Hematopoietic multipotent progenitor cell treated with erythropoietin and hydrocortisone succinate and interleukin-3 and kit ligand, for 6 days (in vitro differentiated cells): Measurements from ENCODE around the gene MTPN.

Source experiments
- DNase-seq: peaks from one replicate; pipeline ENCODE4 v3.0.0-alpha.2; 2015

Gene MTPN

DNA sequence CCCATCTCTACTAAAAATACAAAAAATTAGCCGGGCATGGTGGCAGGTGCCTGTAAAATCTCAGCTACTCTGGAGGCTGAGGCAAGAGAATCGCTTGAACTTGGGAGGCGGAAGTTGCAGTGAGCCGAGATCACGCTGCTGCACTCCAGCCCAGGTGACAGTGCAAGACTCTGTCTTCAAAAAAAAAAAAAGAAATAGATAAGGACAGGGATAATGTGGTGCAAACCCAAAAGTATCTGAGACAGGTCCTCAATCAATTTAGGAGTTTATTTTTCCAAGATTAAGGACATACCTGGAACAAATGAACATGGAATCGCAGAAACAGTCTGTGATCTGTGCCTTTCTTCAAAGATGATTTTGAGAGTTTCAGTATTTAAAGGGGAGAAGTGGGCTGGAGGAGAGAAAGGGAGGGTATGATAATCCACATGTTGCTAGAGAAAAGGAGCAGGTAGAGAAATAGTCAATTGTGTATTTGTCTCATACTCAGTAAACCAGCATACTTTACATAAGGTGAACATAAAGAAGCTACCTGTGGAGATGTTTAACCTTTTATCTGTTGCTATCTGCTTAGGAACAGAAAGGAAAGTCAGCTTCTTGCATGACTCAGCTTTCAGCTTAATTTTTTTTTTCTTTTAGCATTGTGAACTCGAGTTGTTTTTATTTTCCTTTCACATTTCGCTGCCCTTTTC lies 4.9 kb upstream of the MTPN start:
- no peak for DNase-seq

DNA sequence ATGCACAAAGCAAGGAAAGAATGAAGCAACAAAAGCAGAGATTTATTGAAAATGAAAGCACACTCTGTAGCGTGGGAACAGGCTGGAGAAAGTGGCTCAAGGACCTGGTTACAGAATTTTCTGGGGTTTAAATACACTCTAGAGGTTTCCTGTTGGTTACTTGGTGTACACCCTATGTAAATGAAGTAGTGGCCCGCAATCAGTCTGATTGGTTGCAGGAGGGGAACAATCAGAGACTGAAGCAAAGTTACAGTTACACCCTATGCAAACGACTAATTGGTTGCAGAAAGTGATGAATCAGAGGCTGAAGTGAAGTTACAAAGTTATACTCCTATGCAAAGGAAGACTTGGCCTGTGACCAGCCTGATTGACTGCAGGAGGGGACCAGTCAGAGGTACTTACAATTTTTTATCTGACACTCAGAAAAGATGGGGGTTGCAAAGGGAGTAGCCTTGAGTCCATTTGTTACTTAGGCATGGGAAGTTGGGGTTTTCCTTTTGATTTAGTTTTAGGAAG lies 3.6 kb upstream of the MTPN start:
- peak; percentile 73 for DNase-seq

DNA sequence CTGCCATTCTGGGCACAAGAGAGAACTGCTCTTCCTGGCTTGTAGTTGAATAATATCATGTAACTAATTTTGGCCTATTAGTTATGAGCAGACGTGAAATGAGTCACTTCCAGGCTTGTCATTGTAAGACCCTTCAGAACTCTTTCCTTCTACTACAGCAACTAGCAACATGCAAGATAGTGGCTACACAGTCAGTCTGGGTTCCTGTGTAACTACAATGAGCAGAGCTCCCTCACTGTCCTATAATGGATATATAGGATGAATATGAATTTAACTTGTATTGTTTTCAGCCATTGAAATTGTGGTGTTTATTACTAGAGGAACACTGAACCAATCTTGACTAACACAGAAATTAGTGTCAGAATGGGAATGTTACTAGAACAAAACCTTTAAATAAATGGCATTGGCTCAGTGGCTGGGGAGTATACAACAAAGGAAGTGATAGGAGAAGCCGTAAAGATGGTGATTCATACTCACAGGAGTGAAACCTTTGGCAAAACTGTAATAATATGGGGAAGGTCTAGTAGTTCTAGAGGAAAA lies 2.9 kb upstream of the MTPN start:
- DNase-seq, result no peak

DNA sequence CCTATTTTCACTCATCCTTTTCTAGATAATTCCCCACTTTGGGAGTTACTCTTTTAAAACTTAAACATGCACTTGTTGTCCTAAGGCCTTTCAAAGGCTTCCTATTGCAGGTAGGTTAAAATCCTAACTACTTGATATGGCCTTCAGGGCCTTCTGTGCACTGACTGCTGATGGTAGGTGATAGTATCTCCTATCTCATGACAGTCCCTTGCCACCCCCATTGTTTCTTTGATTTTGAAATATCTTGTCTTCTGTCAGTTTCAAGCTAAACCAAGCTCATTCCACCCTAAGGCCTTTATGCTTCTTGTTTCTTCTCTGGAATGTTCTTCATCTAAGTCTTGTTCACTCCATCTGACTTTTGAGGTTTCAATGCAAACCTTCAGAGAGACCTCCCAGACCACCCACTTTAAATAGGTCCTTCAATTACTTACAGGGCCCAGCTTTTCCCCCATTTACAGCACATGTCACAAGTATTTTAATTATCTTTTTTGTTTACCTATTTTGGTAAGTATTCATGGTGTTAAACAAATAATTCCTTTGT lies 2.4 kb upstream of the MTPN start:
- no peak for DNase-seq

DNA sequence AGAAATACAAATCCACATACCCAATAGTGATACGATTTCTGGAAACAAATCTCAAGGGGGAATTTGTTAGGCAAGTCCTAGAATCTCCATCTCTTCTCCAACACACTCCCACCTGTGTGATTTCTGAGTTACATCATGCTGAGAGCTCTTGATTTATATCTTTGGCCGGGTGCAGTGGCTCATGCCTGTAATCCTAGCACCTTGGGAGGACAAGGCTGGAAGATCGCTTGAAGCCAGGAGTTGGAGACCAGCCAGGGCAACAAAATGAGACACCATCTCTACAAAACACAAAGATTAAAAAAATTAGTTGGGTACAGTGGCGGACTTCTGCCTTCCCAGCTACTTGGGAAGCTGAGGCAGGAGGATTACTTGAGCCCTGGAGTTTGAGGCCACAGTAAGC lies 1.5 kb upstream of the MTPN start:
- DNase-seq, result no peak

DNA sequence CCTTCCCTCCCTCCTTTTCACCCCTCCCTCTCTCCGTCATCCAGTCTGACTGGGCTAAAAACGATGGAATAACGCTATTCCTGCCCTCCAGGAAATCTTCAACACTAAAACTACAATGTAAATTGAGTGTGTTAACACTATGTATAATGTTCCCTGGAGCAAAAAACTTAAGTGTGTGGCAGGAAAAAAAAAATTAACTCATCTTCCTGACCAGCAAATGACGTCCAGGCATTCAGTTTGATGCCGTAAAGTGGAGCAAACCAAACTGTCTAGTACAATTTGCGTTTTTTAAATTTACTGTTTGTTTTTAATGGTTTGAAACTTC lies 545 bp upstream of the MTPN start:
- DNase-seq, result no peak

DNA sequence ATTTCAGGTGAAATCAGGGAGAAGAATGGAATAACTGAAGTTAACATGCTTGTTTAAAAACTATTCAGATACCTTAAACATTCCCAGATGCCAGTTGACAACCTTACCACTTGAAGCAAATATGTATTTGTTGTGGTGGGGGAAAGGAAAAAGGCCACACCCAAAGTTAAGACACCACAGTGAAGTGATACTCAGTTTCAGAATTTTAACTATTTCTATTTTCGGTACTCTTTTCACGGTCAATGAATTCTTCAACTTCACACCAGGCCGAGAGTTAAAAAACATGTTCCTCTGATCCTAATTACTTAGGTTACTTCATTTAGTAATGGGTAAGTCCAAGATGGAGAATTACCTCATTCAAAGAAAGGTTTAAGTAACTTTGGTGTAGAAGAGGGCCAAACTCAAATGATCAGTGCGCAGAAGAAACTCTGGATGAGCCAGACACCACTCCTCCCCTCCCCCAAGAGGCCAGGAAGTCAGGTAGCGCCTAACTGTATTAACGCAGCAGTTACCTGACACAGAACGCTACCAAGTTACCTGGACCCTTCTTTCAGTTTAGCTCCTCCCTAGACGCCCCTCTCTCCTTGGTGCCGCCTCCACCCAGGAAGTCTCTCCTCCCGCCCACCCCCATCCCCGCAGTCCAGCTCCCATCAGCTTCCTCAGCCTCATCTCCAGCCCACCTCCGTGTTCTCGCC lies 700 bp downstream of the MTPN start:
- peak; percentile 38 for DNase-seq

DNA sequence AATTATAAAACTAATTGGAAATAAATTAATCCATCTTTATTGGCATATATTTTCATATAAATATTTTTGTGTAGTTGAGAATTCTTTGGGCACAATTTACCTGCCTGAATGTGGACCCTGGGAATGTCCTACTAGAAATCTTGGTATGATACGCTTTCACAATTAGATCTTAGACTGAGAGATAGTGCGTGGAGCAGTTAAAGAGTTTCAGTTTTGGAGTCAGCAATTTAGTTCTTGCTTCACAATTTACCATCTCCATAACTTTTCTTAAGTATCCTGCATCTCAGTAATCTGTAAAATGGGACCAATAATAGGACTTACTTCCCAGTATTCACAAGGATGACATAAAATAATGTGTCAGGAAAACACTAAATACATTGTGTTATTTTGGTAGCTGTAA lies 2.0 kb downstream of the MTPN start:
- no peak for DNase-seq

DNA sequence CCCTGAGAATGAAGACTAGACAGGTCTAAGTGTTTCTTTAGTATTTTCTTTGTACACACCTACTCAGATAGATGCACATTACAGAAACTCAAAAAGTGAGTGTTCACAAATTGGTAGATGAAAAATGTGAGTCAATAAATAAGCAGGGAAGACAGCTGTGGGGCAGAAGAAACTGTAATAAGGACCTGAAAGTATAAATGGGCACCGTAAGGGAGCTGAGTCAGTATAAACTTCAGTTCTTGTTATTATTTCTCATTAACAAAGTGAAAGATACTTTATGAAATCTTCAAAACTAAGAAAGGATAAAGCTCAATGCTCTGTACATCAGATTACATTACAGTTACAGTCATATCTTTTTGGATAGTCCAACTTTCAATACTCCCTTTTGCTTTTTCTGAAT lies 2.5 kb downstream of the MTPN start:
- no peak for DNase-seq

DNA sequence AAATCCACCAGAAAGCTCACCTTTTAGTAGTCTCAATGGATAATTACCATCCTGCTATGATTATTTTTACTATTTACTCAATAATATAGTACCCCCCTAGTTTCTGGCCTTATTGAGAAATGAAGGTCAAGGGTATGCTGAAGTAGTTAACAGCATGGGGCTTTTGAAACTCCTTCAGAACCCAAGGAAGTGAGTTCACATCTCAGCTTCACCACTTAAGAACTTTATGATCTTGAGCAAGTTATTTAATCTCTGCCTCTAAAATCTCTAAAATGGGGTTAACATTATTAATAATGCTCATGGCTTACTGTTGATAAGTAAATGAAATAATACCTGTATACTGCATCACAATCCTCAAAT lies 5.8 kb downstream of the MTPN start:
- DNase-seq, result no peak

DNA sequence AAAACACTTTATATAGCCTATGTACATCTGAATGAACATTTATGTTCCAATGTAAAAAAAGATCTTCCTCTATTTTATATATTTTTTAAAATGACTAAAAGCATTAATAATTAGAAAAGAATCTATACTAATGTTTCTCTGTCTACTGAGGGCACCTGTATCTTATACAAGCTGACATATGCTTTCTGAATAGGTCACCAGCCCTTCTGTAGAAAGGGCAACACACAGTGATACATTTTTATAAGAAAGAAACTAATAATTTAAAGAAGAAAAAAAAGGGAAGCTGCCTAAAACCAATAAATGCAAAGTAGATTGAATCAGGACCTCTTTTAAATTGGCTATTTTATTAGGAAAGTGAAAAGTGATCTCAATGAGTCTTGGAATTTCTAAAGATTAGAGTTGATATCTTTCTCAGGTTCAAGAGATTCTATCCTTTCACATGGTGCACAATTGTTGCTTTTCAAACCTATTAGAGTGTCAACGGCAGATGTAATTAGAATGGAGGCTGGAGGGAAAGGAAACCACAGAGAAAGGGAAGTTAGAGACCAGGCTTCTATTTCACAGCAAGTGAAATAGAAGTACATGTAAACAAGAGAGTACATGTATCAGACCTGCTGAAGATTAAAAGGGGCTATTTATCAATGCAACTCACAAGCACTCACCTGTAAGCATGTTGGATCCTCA lies 6.3 kb downstream of the MTPN start:
- DNase-seq, result peak; percentile 63

DNA sequence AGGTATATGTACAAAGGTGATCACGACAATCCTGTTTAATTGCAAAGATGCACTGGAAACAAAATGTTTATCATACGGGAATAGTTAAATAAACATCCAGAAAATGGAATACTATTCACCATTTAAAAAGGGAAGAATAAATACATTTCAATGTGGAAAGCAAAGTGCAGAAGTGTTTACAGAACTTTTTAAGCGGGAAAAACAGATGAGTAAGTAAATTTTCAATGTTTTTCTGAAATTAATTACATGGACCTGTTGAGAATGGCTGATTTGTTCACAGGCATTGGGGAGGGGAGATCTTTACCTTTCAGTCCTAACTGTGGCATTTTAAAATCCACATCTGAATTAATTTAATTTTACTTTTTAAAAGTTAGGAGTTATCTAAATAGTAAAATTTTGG lies 7.1 kb downstream of the MTPN start:
- DNase-seq, result no peak

DNA sequence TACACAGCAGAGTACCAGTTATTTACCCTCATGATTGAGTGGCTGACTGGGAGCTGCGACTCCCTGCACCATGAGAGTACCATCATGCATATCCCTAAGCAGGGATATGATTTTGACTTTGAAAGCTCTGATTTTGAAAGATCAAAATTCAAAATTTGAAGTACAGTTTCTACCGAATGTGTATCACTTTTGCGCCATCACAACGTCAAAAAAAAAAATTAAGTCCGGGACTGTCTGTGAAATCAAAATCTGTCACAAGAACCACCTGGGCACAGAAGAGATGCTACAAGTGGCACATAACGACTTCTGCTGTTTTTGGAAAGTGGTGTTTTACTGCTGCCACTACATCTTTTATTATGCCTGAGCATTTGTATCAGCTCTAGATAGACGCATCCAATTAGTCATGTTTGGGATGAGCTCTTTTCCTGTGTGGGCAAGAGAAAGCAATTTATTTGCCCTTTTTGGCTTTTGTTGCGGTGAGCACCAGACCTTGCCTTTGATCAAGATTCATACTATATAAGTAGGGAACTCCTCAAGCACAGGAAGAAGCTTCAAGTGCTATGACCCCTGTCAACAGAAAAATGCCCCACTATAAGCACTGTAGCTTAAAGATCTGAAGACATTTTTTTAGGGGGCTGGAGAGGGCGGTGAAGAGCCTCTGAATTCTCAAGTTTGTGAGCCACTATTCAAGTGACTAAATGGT lies 10.7 kb downstream of the MTPN start:
- DNase-seq, result no peak

DNA sequence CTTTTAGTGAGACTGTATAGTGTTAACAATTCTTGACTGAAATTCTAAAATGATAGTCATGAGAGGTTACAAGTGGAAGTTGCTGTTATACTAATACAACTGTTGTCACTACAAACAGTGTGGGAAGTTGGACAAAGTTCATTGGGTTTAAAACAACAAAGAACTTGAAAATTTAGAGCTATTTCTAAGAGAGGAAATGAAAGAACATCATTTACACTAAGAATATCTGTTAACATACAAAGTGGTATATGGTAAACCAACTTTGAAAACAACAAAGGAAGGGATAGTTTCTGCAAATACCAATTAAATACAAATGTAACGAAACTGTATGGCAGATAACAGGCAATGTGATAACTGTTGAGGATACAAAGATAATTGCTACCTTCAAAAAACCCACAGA lies 11.6 kb downstream of the MTPN start:
- DNase-seq, result no peak

DNA sequence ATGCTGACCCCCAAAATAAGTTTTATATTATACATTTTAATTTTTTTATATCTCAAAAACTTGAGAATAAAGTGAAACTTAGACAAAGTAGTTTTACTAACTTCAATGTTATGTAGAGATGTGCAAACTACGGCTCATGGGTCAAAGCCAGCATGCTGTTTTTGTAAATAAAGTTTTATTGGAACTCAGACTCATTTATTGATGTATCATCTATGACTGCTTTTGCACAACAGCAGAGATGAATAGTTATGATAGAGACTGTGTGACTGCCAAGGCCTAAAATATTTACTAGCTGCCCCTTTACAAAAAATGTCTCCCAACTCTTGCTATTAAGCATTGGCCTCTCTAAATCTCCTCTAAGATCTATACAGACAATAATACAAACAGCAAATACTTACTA lies 12.4 kb downstream of the MTPN start:
- no peak for DNase-seq

DNA sequence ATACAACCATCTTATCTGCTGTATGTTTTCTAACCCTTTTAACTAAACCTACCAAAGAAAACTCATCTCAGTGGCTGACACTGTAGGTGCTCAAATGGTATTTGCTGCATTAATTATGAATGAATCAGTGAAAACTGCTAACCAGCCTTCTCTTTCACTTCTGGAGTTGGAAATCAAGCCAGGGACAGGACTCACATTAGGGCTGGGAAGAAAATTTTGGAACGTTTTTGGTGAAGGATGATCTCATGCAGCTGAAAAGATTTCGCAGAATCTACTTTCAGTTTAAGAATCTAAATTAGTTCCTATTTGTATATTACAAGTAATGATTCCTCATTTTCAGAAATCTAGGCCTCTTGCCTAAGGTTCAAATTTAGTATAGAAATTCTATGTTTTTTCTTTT lies 12.9 kb downstream of the MTPN start:
- no peak for DNase-seq

DNA sequence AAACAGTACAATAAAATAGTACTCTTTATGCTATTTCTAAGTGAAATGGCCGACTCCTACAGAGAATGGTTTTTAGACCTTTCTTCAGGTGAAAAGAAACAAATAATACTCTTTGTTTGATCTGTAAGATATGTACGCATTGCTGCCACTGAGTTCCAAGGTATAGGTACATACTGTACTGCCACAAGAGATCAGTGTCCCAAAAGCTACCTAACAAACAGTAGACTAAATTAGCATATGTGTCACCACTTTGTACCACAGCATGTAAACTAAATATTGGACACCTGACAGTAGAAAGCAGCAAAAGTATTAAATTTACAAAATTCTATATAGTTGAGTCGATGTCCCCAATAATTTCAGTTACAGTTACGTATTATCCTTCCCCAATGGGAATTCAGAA lies 14.4 kb downstream of the MTPN start:
- DNase-seq, result no peak

DNA sequence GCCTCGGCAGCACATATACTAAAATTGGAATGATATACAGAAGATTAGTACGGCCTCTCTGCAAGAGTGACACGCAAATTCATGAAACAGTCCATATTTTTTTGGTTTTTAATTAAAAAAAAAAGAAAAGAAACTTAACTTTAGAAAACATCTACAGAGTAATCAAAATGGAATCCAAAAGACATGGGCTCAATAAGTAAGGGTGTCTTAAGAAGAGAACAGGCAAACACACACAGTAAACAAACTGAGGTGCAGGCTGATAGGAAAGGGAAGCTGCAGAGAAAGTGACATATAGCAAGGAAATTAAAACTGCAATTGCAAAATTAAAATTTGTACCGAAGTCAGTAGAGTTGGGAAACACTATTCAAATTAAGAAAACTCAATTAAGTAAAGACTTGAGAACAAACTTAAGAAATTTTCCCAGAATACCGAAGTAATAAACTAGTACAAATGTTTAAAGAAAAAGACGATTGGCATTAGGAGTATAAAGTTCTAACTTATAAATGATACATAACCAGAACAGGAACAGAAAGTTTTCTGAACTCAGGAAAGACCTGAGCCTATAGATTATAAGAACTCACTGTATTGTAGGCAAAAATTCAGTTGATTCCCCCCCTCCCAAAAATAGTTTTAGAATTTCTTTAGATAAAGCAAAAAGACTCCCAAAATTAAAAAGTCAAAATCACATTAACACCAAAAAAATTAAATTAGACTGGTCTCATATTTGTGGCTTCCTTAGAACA lies 16.3 kb downstream of the MTPN start:
- no peak for DNase-seq

DNA sequence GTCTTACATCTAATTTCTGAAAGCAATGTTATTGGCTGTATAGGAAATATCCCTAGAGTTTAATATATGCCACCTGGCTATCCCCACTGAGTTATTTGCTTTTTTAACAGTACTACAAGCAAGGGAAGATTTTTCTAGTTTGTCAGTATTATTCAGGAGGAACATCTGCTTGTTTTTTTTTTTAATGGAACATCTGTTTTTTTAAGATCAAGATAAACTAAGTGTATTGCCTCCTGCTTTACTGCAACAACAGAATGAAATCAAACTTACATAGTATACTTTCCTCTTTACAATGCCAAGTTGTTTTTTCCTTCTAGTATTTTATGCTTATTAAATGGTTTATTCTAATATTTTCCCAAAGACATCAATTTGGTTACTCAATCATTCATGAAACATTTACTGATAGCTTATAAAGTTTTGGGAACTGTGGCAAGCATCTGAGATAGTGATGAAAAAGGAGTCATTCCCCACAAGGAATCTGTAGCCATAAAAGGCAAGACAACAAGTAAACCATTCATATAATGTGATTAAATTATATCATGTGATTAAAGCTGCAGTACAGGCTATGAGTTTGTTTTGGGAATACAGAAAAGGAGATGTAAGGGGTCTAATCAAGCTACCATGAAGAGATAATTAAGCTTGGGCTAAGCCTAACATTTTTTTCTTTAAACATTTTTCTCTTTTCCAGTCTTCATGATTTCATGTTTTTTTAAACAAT lies 17.4 kb downstream of the MTPN start:
- DNase-seq, result peak; percentile 52

DNA sequence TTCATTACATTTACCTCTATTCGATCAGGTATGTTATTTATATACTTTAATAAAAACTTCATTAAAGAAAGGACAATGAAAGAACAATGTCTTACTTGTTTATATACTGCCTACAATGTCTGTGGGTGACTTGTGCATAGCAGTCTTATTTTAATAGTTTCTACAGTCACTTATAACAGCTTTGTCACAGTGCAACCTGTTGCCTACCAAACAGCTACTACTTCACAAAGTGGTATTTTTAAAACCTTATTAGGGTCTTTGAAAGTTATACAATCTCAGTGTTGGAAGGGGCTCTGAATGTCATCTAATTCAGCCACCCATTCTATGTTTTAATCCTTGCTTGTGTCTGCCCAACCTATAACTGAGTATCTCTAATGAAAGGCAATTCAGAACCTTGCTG lies 19.0 kb downstream of the MTPN start:
- DNase-seq, result no peak

DNA sequence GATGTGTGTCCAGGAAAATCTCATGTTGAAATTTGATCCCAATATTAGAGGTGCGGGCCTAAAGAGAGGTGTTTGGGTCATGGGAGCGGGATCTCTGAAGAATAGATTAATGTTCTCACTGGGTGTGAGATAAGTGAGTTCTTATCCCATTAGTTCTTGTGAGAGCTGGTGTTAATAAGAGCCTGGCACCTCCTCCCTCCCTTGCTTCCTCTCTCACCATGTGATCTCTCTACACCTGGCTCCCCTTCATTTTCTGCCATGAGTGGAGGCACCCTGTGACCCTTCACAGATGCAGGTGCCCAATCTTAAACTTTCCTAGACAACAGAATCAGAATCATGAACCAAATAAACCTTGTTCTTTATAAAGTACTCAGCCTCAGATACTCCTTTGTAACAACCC lies 19.5 kb downstream of the MTPN start:
- DNase-seq, result no peak

DNA sequence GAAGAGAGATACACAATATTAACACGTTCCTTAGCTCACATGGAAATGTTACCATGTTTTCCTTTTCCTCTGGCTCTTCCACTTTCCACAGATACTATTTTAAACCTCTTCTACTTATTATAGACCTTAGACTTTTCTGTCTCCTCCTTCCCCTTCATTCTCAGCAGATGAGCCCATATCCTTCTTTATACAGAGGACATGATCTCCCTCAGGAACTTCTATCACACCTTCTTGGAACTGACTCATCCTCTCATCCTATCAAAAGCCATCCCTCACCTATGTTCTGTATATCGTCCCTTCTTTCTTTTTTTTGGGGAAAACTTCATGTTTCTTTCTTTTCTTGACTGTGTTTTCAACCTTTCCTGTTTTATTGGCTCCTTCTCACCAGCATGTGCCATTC lies 20.8 kb downstream of the MTPN start:
- no peak for DNase-seq
